Mesenteric fat pad (tissue), 1 donor: Measurements from ENCODE around the gene PRDM16. TPM values are rescaled to one million over a fixed set of nuclear protein-coding genes. Genes with fewer than 3 reads are reported as not detected.

ENCODE experiments used
- DNase-seq: peaks from one replicate; pipeline ENCODE4 v3.0.0-alpha.2; 2020; ENCODE audit warnings: low spot score
- total RNA-seq: library from RNA; stranded (reverse); fragmentation: NEBNext Ultra II Directional; extraction: Animal tissue kit (Norgen Biotek cat#: 25700); gene quantifications from one replicate; pipeline ENCODE4 v1.2.1, GENCODE V29; 2021
- donor health status: DM: yes; HTN: yes; CAD: no.

The PRDM16 gene
- total RNA-seq, 1 donor from 2014 or later: 3.9 TPM

DNA sequence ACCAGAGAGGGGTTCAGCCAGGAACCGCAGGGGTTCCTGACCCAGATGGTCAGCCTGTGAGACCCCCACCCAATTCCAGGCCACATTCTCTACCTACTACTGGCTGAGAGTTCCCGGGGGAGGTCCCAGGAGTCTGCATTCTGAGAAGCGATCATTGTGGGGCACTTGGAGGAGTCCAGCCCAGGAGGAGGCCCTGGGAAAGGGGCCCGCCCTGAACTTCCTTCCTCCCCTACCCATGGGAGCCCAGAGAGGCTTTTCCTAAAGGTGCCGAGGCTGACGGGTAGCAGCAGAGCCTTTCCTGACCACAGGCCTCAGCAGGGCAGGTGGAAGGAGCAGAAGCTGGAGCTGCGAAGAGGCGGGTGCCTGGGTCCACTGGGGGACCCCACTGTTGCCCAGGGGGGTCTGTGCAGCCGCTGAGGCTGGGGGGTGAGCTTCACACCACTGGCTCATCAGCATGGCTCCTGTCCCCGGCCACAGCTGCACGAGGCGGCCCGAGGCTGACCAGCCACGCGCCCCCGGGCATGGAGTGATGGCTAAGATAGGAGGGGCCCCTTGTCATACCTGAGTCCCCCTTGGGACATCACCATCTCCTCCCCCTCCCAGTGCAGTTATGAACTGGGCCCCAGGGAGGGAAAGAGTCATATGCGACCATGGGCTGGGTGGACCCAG lies 127.7 kb downstream of the PRDM16 start:
- DNase-seq: no peak

DNA sequence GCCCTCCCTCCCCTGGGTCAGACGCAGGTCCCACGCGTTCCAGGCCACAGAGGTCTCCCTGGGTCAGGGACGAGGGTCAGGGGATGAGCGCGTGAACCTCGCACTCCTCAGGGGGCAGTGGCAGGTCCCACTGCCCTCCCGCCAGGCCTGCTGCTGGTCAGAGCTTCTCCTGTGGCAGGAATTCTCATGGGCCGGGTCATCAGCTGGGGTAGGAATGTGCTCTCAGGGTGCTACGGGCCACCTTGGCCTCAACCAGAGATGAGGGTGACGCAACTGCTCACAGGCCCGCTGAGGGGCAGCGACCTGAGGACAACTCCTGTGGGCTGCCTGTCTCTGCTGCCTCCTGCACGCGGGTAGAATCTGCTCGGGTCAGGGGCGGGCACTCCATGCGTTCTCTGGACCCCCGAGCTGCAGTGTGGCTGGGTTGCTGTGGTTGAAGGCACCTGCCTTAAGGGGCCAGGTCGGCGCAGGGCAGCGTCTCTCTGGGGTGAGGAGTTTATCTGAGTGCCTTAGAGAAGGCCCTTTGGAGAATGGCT lies 128.8 kb downstream of the PRDM16 start:
- no peak for DNase-seq

DNA sequence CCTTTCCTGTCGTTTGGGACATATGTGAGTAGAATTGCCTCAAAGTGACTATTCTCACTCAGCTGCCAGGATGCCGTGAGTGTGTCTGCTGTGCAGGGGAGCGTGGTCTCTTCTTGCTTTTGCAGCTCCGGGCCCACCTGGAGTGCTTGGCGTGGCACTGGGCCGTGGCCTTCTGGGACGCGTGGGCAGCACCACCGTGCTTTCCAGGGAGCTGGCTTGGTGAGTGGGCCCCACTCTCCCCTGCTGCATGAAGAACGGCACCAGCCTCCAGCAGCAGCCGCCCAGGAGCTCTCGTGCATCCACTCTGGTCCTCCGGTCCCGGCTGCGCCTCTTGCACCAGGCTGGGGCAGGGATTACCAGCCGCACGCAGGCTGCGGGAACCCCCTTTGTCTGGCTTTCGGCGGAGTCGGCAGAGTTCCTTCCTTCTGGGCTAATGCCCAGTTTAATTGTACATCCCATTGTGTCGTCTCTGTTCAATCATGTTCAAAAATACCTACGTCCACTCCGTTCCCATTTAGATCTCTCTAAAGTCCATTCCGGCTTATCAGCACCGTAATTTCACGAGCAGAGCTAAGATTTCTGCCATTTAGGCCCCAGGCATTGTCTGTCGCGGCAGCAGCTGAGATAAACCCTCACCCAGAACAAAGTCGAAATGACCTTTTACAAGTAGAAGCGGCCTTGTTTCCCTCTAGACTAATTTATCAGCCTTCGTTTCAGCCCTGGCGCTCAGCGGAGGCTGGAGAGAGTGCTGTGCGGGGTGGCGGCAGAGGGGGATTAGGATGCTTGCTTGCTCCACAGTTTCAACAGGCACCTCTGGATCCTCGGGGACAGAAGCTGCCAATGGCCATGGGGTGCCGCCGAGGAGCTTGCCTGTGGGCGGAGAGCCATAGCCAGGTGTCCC lies 129.6 kb downstream of the PRDM16 start:
- no peak for DNase-seq

DNA sequence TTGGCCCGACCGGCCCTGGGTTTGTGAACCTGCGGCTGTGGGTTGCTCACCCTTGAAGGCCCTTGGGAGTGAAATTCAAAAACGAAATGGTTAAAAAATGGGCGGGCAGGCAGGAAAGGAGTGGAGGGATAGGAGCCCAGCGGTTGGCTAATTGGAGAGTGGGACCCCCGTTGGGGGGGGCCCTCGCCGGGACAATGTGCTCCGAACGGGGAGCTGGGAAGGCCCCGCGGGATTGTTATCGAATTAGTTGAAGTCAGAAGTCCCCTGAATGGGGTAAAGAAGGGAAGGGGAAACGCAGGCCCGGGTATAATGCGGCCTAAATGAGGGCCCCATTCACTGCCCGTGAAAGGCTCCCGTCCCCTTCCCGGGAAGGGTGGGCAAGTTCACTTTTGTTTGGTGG lies 135.7 kb downstream of the PRDM16 start:
- no peak for DNase-seq

DNA sequence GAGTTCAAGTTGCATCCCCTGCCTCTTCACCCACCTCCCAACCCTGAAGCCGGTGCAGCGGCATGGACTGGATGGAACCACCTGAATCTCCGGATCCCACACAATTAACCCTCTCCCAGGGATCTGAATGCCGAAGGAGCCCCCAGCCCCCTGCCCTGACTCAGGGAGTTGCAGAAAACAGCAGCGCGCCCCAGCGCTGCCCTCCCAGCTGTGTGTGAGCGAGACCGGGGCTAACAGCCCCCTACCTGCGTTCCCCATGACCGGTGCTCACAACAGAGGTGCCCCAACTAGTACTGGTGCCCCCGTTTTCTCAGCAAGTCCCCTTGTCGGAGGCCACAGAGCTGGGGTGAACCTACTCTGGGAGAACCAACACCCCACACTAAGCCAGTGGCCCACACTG lies 136.8 kb downstream of the PRDM16 start:
- no peak for DNase-seq

DNA sequence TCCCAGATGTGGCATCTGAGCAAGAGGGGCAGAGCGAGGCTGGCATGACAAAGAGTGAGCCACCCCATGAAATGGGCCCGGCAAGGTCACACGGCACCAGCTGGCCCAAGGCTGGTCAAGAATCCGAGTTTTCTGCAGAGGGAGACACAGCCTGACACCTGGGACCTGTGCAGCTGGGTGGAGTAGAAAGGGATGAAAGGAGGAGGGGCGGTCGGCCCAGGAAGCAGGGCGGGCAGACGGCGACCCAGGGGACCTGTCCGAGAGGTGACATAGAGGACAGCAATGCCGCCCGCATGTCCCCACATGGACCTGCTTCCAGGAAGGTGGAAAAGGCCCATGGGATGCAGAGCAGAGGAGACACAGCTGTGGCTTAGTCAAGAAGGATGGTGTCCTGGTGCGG lies 137.7 kb downstream of the PRDM16 start:
- DNase-seq: no peak

DNA sequence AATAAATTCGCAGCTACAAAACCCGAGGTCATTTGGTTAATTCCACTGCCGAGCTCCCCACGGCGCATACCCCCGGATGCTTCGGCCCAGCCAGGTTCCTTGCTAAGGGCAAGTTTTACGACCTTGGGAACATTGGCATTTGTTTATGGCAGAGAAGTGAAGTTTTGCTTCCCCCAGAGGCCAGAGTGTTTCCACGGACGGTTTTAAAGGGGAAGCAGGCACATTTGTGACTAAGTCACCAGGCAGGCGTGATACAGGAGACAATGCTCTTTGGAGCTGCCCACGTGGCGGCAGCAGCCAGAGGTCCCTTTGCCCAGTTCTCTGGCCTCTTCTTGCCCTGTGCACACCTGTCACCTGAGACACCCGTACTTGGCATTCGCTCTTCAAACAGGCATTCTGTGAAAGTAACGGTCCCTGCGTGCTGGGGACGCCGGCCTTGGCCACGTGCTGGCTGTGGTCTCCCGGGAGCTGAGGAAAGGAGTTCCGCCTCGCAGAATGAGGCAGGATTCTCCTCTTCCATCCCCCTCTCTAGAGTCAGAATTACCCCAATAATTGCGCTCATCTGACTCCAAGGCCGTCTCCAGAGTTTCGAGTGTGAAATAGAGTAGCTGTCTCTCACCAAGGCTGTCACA lies 138.3 kb downstream of the PRDM16 start:
- DNase-seq: no peak

DNA sequence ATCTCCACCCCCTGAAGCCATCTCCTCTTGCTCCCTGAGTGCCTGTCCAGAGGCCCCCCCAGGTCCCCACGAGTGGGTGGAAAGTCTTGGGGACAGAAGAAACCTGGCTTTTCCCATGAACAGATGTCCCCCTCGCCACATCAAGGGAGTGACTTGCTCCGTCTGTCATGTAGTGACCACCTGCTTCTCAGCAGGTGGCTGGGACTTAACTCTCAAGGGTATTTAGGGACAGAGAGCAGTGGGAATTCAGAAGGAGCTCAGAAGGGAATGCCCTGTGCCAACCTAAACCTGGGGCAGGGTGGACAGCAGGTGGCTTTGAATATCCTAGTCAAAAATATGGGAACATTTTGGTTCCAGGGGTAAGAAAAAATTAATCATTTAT lies 139.8 kb downstream of the PRDM16 start:
- DNase-seq: no peak

DNA sequence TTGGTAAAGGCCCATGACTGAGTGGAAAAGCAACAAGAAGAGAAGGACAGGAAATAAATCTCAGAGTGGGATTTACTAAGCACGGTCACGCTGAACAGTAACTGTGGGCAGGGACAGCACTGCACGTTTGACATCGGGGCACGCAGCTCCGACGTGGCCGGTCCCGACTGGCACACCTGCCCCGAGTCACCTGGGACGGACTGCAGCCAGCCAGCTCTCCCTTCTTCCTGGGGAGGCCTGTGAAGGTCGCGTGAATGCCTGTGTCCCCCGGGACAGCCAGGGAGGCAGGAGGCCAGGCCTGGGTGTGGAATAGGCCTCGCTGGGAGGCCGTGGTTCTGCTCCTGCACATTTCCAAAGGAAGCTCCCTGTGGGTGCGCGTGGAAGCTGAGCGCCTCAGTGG lies 140.2 kb downstream of the PRDM16 start:
- DNase-seq: no peak

DNA sequence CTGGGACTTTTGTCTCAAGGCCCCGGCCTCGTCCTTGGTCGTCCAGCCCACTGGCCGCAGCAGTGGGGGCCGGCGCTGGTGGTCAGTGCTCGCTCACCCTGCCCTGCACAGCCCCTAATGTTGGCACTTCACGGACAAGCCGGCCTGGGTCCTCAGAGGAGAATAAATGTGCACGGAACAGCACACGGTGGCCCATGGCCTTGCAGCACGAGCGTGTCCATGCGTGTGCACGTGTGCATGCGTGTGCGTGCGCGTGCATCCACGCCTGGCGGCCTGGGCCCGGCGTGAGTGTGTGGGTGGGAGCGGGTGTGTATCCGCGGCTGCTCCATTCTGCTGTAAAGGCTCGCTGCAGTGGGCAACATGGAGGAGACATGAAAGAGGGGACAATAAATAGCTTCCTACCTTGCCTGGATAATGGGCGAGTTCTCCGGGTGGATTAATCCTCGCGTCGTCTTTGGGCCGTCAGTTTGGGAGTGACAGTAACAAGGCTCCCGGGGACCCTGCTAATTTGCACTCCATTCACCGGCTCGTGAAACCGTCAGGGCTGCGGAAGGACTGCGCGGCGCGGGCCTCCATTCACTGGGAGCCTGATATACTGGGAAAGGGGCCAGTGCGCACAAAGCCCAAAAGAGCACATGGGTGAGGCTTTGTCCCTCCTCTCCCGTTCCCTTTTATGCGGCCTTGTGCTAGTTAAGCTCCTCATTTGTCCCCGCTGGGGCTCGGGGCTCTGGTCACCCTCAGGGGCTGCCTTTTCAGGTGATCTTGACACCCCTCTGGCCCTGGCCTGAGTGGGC lies 142.8 kb downstream of the PRDM16 start:
- DNase-seq: no peak

DNA sequence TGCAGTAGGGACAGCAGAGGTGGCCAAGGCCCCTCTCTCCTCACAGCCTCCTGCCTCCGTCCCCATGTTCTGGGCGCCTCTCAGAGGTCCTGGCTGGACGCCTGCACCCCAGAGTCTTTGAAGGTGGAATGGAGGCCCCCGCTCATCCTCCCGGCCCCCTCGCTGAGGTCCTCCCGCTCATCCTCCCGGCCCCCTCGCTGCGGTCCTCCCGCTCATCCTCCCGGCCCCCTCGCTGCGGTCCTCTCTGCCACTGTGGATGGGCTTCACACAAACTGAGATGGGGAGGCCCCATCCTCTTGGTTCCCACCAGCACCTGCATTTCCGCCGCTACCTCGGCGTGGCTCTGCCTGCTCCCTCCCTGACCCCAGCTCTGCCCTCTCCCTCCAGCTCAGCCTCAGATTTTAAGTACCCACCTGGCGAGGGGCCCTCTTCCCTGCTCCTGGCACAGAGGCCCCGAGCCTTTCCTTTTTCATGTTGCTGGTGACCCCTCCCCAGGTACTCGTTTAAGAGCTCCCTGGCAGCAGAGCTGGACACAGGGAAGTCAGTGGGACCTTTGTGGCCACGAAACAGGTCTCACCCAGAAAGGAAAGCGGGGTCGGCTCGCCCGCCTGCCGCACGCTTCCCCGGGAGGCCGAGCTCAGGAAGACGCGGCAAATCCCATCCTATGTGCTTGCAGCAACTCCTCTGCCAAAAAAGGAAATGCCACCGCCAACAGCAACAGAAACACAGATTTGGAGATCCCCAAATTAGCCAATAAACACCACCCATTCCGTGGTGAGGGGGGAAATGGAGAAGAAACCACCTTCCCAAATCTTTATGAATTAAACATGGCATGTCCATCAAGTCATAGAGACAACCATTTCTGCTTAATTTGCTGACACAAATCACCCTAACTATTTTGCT lies 143.7 kb downstream of the PRDM16 start:
- DNase-seq: no peak

DNA sequence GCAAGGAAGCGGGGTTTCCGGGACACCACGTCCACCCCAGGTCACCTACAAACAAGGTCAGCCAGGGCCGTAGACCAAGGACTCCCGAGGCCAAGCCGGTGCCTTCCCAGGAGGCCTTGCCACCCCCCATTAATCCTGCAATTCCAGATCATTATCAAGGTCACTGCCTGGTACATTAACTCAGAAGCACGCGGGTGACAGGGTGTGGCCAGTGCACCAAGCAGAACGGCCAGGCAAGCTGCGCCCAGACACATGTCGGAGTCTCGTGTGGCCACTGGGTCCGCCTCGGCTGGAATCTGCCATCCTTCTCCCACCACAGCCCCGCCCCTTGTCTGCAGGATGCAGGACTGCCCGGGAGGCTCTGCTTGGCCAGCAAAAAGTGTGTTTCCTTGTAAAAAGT lies 144.7 kb downstream of the PRDM16 start:
- no peak for DNase-seq

DNA sequence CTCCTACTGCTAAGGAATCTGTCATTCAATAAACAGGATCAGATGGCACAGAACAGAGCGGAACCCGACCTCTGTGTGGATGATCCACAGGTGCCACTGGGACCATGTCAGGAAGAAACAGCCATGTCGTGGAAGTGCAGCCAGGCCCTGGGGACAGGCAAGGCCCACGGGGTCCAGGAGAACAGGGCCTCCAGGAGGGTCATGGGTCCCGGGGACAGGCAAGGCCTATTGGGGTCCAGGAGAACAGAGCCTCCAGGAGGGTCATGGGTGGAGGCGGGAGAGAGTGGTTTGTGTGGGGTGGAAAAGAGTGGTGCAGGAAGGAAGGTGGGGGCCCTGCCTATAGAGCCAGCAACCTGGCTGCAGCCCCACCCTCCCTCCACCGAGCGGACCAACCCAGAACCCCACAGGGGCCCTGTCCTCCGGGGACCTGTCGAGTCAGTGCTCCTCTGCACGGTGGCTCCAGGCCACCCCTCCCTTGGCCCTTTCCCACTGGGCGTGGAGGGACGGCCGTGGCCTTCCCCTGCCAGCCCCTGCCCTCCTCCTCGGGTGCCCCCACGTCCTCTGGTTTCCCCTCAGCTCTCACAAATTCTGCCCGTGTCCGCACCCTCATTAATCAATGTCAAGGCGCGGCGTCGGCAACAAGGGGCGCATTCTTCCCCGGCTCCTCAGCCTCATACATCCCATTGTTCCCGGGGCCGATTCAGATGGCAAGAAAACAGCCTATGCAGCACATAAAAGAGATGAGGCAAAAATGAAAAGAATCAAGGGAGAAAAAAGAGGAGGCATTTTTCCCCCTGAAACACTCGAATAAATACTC lies 146.4 kb downstream of the PRDM16 start:
- no peak for DNase-seq

DNA sequence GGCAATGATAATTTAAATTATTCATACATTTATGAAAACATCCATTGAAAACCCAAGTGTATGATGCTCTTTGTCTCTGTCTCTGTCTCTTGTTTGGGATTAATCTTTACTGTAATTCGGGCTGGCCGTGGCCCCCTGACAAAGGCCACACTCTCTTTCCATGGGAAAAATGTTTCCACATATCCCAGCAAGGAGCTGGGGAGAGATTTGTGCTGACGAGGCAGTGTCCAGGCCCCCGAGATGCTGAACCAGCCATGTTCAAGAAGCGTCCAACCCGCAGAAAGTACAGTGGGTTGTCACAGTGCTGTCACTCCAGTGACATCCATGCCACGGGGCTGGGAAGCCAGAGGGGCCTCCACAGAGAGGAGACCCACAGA lies 147.0 kb downstream of the PRDM16 start:
- DNase-seq: no peak

DNA sequence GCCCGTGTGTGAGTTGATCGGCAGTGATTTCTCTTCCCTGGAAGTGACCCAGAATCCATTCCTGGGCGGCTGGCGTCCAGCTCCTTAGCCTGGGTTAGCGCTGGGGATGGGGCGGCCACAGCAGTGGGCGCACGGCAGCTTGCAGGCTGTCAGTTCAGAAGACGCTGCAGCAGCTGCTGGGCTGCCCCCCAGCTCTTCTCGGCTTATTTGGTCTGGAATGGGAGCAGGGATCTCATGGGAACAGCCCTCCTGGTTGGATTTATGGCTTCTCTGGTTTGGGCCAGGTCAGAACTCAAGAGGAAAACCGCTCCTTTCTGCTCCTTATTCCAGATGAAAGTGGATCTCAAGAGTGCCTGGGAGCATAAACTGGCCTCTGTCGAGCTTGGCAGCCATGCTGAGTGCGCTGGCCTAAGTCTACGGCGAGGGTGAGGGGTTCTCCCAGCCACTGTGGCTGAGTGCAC lies 148.2 kb downstream of the PRDM16 start:
- DNase-seq: no peak

DNA sequence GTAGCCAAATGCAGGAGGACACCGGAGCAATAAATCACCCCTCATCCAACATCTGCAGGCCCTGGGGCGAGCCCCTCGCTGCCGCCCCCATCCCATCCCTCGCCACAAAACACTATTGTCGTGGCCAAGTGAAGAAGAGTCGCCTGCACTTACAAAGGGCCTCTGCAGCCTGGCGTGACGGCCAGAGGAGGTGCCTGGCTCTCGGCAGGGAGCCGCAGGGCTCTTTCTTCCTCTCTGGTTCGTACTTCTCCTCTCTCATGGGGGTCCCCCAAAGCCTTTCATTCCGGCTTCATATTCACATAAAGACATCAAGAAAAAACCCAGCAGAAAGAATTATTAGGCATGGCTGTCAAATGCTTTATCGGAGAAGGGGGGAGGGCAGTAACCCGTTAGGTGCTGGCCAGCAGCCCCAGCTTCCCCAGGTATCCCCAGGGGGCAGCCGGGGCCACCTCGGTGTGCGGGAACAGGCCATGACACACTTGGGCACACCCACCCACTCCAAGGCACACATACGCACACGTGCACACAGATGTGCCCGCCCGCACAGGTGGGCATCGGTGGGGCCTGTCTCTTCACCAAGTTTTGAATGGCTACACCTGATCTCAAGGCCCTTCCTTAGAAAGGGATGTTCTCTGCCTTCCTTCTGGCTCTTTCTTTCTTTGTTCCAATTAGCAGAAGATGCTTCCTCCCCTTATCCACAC lies 149.1 kb downstream of the PRDM16 start:
- DNase-seq: no peak

DNA sequence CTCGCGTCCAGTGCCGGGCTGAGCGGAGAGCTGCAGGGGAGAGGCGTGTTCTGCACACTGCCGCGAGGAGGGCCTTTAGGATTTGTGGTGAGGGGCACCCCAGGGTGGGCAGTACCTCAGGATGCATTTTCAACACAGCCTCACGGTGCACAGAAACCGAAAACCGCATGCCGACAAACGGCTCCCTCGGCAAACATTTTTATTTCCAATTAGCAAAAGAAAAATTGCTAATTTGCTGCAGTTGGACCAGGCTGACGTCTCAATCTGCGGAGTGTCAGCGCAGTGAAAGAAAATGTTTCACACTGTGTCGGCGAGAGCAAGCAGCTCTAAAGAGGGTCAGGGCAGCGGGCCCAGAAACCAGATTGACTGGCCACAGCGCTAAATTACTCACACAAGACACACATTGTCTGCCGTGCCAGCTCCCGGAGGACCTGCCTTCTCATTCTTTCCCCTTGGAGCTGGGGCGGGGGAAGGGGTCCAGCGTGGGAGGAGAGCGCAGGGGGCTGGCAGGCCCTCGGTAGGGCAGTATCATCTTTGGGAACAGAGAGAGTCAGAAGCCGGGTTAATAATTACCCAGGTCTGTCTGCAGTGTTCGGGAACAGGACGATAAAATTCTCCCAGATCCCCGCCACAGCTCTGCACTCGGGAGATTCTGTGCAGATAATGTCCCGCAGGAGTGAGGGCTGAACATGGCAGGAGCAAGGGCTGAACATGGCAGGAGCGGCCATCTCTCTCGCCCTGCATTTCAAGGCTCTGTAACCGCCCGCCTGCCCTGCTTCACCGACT lies 150.2 kb downstream of the PRDM16 start:
- no peak for DNase-seq
